Ascending aorta (tissue), 2 donors: Measurements from ENCODE around the gene ARFGAP2. TPM values are rescaled to one million over a fixed set of nuclear protein-coding genes. Genes with fewer than 3 reads are reported as not detected.

Experiments used
- DNase-seq, 2 donors: peaks; one replicate each; pipeline ENCODE4 v3.0.0-alpha.2; 2019; ENCODE audit warnings: low spot score in 2 of 2
- H3K27ac ChIP-seq, 2 donors: fragments of 200-600 bp; sonication (generic); one replicate each; pipeline ENCODE4 v1.5.1; 2016 to 2017; ENCODE audit warnings: mild to moderate bottlenecking in 1 of 2
- H3K27me3 ChIP-seq: fragments of 200-600 bp; sonication (generic); one replicate; pipeline ENCODE4 v1.5.1; 2017
- H3K36me3 ChIP-seq, 2 donors: fragments of 200-600 bp; sonication (generic); one replicate each; pipeline ENCODE4 v1.5.1; 2016
- H3K4me1 ChIP-seq, 2 donors: fragments of 200-600 bp; sonication (generic); one replicate each; pipeline ENCODE4 v1.5.1; 2016 to 2017; ENCODE audit warnings: mild to moderate bottlenecking in 1 of 2
- H3K4me3 ChIP-seq, 2 donors: fragments of 200-600 bp; sonication (generic); one replicate each; pipeline ENCODE4 v1.5.1; 2016 to 2017; ENCODE audit warnings: mild to moderate bottlenecking in 1 of 2
- H3K9me3 ChIP-seq, 2 donors: fragments of 200-600 bp; sonication (generic); one replicate each; pipeline ENCODE4 v1.5.1; 2016
- CTCF ChIP-seq, 3 experiments: fragments of 200-600 bp in 2 of 3; fragments of 450-650 bp in 1 of 3; sonication (generic) in 2 of 3; IDR thresholded peaks; one replicate each; pipeline ENCODE4 v1.5.1; 2016 to 2019; ENCODE audit warnings: antibody characterized with exemption in 3 of 3, mild to moderate bottlenecking in 1 of 3, moderate library complexity in 1 of 3
- intact Hi-C: fragments of 100-400 bp; cut with DNase I; formaldehyde crosslinking; loops from one replicate; pipeline ENCODE4 v1.15.1; 2023
- total RNA-seq: library from RNA; depleted of rRNA; stranded (reverse); fragments of >200 nt; gene quantifications from one replicate; pipeline ENCODE4 v1.1.0, GENCODE V29; 2016

Gene ARFGAP2
- total RNA-seq, 1 donor from 2014 or later = 66.1 TPM

- TF ChIP-seq CTCF (IDR thresholded peaks at IDR 0.05) = no peak
- no peaks in the 10 kb centered on the region for H3K4me1 ChIP-seq
- no peak overlapping the region for H3K4me3 ChIP-seq
- intact Hi-C loops = no loop called here
- H3K27me3 ChIP-seq = no peaks in the 10 kb centered on the region
- H3K36me3 ChIP-seq = no peaks in the 10 kb centered on the region
- DNase-seq = no peak
- H3K27ac ChIP-seq = no peak overlapping the region
- H3K9me3 ChIP-seq = no peaks in the 10 kb centered on the region
Observed at GRCh38 chr11:47132490-47132889, 44.2 kb downstream of the ARFGAP2 start.

- no peak for TF ChIP-seq CTCF (IDR thresholded peaks at IDR 0.05)
- no peak for DNase-seq
- H3K27ac ChIP-seq = no peak overlapping the region
- intact Hi-C loops = no loop called here
- no peaks in the 10 kb centered on the region for H3K4me1 ChIP-seq
- H3K9me3 ChIP-seq = no peaks in the 10 kb centered on the region
- no peaks in the 10 kb centered on the region for H3K27me3 ChIP-seq
- no peak overlapping the region for H3K4me3 ChIP-seq
- no peaks in the 10 kb centered on the region for H3K36me3 ChIP-seq
Observed at GRCh38 chr11:47131136-47131535, 45.5 kb downstream of the ARFGAP2 start.

- Histone ChIP-seq H3K27me3 (no peaks in the 10 kb centered on the region), H3K4me3 (no peak overlapping the region), H3K9me3 (no peaks in the 10 kb centered on the region), H3K27ac (no peak overlapping the region), H3K4me1 (no peaks in the 10 kb centered on the region), H3K36me3 (no peaks in the 10 kb centered on the region)
- intact Hi-C loops = no loop called here
- no peak for DNase-seq
- TF ChIP-seq CTCF (IDR thresholded peaks at IDR 0.05) = no peak
Observed at GRCh38 chr11:47130543-47130942, 46.1 kb downstream of the ARFGAP2 start.

GRCh38 chr11:47127213-47127612, 49.5 kb downstream of the ARFGAP2 start:
- TF ChIP-seq CTCF (IDR thresholded peaks at IDR 0.05) = no peak
- DNase-seq = no peak
- Histone ChIP-seq H3K27me3 (no peaks in the 10 kb centered on the region), H3K27ac (no peak overlapping the region), H3K4me1 (no peaks in the 10 kb centered on the region), H3K4me3 (no peak overlapping the region), H3K9me3 (no peaks in the 10 kb centered on the region), H3K36me3 (no peaks in the 10 kb centered on the region)
- intact Hi-C loops = no loop called here

GRCh38 chr11:47125083-47125482, 51.6 kb downstream of the ARFGAP2 start:
- no peak for TF ChIP-seq CTCF (IDR thresholded peaks at IDR 0.05)
- Histone ChIP-seq H3K4me3 (no peak overlapping the region), H3K27me3 (no peaks in the 10 kb centered on the region), H3K27ac (no peak overlapping the region), H3K36me3 (no peaks in the 10 kb centered on the region), H3K4me1 (no peaks in the 10 kb centered on the region), H3K9me3 (no peaks in the 10 kb centered on the region)
- intact Hi-C loops = no loop called here
- no peak for DNase-seq

- no peaks in the 10 kb centered on the region for H3K9me3 ChIP-seq
- H3K4me1 ChIP-seq = no peaks in the 10 kb centered on the region
- intact Hi-C loops = no loop called here
- H3K27me3 ChIP-seq = no peaks in the 10 kb centered on the region
- DNase-seq = no peak
- no peak overlapping the region for H3K4me3 ChIP-seq
- no peaks in the 10 kb centered on the region for H3K36me3 ChIP-seq
- no peak overlapping the region for H3K27ac ChIP-seq
- no peak for TF ChIP-seq CTCF (IDR thresholded peaks at IDR 0.05)
Observed at GRCh38 chr11:47124675-47125074, 52.0 kb downstream of the ARFGAP2 start.
